Measurements from ENCODE around the gene ACTN1.

DNA sequence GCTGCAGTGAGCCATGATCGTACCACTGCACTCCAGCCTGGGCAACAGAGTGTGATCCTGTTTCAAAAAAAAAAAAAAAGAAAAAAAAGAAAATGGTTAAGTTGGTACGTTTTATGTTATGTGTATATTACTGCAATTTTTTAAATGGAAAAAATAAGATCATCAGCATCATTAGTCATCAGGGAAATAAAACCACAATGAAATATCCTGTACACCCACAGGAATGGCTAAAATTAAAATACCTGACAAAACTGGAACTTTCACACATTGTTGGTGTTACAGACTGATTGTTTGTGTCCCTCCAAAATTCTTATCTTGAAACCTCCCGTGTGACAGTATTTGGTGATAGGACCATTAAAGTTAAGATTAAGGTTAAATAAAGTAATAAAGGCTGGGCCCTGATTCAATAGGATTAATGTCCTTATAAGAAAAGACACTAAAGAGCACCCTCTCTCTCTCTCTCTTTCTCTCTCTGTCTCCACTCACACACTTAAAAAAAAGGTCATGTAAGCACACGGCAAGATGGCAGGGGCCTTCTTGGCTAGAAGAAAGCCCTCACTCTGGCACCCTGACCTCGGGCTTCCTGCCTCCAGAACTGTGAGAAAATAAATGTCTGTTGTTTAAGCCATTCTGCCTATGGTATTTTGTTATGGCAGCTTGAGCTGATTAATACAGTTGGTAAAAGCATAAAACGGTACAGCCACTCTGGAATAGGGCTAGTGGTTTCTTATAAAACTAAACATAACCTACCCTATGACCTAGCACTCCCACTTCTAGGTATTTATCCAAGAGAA lies 137.9 kb downstream of the ACTN1 start:
- TF ChIP-seq CTCF (IDR thresholded peaks at IDR 0.05; ENCODE audit: low read length) (no peak), EZH2 (IDR thresholded peaks at IDR 0.05; ENCODE audit: borderline replicate concordance, low read length) (no peak)
